ENCODE data around the gene MALAT1. TPM values are rescaled to one million over a fixed set of nuclear protein-coding genes. Genes with fewer than 3 reads are reported as not detected.

MALAT1 gene
- total and polyA plus RNA-seq, 2 of the 13 experiments (the other 11 are each of a cell fraction or from before 2014, with no cell fraction given), result 143 to 1,237 TPM

DNA sequence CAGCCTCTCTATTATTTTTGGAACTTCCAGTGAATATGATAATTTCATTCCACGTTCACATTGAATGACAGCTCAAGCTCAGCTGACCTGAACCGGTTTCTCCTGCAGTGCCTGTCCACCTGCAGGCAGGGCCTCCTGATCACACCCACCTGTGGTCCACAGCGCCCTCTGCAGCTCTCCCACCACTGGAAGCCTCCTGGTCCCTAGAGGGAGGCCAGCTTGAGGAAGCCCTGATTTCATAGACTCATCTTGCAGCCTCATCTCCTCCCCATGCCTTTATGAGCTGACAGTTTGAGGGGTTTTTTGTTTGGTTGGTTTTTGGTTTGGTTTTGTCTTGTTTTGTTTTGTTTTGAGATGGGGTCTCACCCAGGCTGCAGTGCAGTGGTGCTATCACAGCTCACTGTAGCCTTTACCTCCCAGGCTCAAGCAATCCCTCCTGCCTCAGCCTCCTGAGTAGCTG is 29.9 kb upstream of the MALAT1 start (continued):
- TF ChIP-seq YEATS2 (CRISPR knock-in tag; IDR thresholded peaks at IDR 0.05; ENCODE audit: borderline replicate concordance), result no peak
- TF ChIP-seq ZNF501 (CRISPR knock-in tag; IDR thresholded peaks at IDR 0.05), result no peak
- TF ChIP-seq TBX3 (IDR thresholded peaks at IDR 0.05; ENCODE audit: borderline replicate concordance), result no peak
- TF ChIP-seq HMGA1 (CRISPR knock-in tag; conservative IDR thresholded peaks at IDR 0.05), result no peak
- no peak for TF ChIP-seq NFYC (CRISPR knock-in tag; IDR thresholded peaks at IDR 0.05)
- TF ChIP-seq BRCA1 (CRISPR knock-in tag; IDR thresholded peaks at IDR 0.05), result no peak
- no peak for TF ChIP-seq JARID2 (CRISPR knock-in tag; IDR thresholded peaks at IDR 0.05; ENCODE audit: insufficient replicate concordance)
- TF ChIP-seq BHLHE40 (IDR thresholded peaks at IDR 0.05; ENCODE audit: low read length), result no peak
- no peak for TF ChIP-seq LBX2 (CRISPR knock-in tag; IDR thresholded peaks at IDR 0.05; ENCODE audit: borderline replicate concordance)
- no peak for TF ChIP-seq ZNF598 (CRISPR knock-in tag; IDR thresholded peaks at IDR 0.05; ENCODE audit: borderline replicate concordance)
- TF ChIP-seq KMT2B (CRISPR knock-in tag; IDR thresholded peaks at IDR 0.05), result no peak
- no peak for TF ChIP-seq ARNT2 (CRISPR knock-in tag; IDR thresholded peaks at IDR 0.05; ENCODE audit: low read depth)
- no peak for TF ChIP-seq NFKBIZ (CRISPR knock-in tag; IDR thresholded peaks at IDR 0.05)
- TF ChIP-seq NR1H2 (CRISPR knock-in tag; IDR thresholded peaks at IDR 0.05; ENCODE audit: borderline replicate concordance, low read depth), result no peak
- TF ChIP-seq ZNF567 (CRISPR knock-in tag; IDR thresholded peaks at IDR 0.05; ENCODE audit: borderline replicate concordance), result no peak
- TF ChIP-seq ZBTB37 (CRISPR knock-in tag; IDR thresholded peaks at IDR 0.05), result no peak
- TF ChIP-seq MIER3 (CRISPR knock-in tag; IDR thresholded peaks at IDR 0.05; ENCODE audit: borderline replicate concordance), result peak; percentile 73
- no peak for TF ChIP-seq JUN (CRISPR knock-in tag; IDR thresholded peaks at IDR 0.05)
- TF ChIP-seq ZNF260 (CRISPR knock-in tag; IDR thresholded peaks at IDR 0.05; ENCODE audit: borderline replicate concordance, low read depth), result no peak
- TF ChIP-seq, protein P1, sequence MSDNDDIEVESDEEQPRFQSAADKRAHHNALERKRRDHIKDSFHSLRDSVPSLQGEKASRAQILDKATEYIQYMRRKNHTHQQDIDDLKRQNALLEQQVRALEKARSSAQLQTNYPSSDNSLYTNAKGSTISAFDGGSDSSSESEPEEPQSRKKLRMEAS (IDR thresholded peaks at IDR 0.05), result peak; percentile 40; the same call in 1 of the 2 replicates
- TF ChIP-seq HOXA7 (CRISPR knock-in tag; IDR thresholded peaks at IDR 0.05), result no peak
- peak; percentile 82 for TF ChIP-seq RAD21 (CRISPR knock-in tag; IDR thresholded peaks at IDR 0.05)
- TF ChIP-seq, protein P2, sequence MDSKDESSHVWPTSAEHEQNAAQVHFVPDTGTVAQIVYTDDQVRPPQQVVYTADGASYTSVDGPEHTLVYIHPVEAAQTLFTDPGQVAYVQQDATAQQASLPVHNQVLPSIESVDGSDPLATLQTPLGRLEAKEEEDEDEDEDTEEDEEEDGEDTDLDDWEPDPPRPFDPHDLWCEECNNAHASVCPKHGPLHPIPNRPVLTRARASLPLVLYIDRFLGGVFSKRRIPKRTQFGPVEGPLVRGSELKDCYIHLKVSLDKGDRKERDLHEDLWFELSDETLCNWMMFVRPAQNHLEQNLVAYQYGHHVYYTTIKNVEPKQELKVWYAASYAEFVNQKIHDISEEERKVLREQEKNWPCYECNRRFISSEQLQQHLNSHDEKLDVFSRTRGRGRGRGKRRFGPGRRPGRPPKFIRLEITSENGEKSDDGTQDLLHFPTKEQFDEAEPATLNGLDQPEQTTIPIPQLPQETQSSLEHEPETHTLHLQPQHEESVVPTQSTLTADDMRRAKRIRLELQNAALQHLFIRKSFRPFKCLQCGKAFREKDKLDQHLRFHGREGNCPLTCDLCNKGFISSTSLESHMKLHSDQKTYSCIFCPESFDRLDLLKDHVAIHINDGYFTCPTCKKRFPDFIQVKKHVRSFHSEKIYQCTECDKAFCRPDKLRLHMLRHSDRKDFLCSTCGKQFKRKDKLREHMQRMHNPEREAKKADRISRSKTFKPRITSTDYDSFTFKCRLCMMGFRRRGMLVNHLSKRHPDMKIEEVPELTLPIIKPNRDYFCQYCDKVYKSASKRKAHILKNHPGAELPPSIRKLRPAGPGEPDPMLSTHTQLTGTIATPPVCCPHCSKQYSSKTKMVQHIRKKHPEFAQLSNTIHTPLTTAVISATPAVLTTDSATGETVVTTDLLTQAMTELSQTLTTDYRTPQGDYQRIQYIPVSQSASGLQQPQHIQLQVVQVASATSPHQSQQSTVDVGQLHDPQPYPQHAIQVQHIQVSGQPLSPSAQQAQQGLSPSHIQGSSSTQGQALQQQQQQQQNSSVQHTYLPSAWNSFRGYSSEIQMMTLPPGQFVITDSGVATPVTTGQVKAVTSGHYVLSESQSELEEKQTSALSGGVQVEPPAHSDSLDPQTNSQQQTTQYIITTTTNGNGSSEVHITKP (CRISPR knock-in tag; IDR thresholded peaks at IDR 0.05; ENCODE audit: low read depth), result 0 out of 2 replicates have a peak, but pooled peaks have one; percentile 35
- TF ChIP-seq THAP11 (CRISPR knock-in tag; IDR thresholded peaks at IDR 0.05), result 0 out of 2 replicates have a peak, but pooled peaks have one; percentile 32
- no peak for TF ChIP-seq ZNF850 (CRISPR knock-in tag; conservative IDR thresholded peaks at IDR 0.05)

Data from HepG2 (cell line).